Right lobe of liver (tissue), 4 donors: ENCODE data around the gene RTL1.

Experiments
- CTCF ChIP-seq, 4 donors: fragments of 200-600 bp in 3 of 4; fragments of 450-650 bp in 1 of 4; IDR thresholded peaks; one replicate each; pipeline versions ENCODE4 v1.5.1 to v1.8.0; 2016 to 2022; ENCODE audit warnings: antibody characterized with exemption in 4 of 4, mild to moderate bottlenecking in 2 of 4
- POLR2A ChIP-seq: fragments of 450-650 bp; IDR thresholded peaks from one replicate; pipeline ENCODE4 v1.6.1; 2017; ENCODE audit warnings: antibody characterized with exemption, mild to moderate bottlenecking
- donor health status: DM: no; HTN: no; CAD: no.
- donor health status: DM: no; HTN: no; CAD: no.
- donor health status: DM: no; HTN: yes; CAD: no.

GRCh38 chr14:100878271-100879146, 25.0 kb downstream of the RTL1 start:
- TF ChIP-seq CTCF (IDR thresholded peaks at IDR 0.05) (no peak), POLR2A (no peak)
